GM11168 (cell line): ENCODE results near the gene PDLIM5.
"Not testable (repeated sequence)": the region's sequence is repeated elsewhere in the genome, so short reads cannot be mapped to it uniquely, and the experiment has no call there.

Source experiments
- in situ Hi-C: fragments of 300-500 bp; cut with MboI; formaldehyde crosslinking; loops from one replicate; pipeline ENCODE4 v1.12.0; 2022; ENCODE audit warnings: low sequenced_read_pairs; ENCODE audit not compliant: unreplicated experiment

The PDLIM5 gene

GRCh38 chr4:94486372-94486801, 34.6 kb downstream of the PDLIM5 start:
- in situ Hi-C loops = no loop called here

- in situ Hi-C loops = no loop called here
Measured at GRCh38 chr4:94488670-94489069, 36.9 kb downstream of the PDLIM5 start.

DNA sequence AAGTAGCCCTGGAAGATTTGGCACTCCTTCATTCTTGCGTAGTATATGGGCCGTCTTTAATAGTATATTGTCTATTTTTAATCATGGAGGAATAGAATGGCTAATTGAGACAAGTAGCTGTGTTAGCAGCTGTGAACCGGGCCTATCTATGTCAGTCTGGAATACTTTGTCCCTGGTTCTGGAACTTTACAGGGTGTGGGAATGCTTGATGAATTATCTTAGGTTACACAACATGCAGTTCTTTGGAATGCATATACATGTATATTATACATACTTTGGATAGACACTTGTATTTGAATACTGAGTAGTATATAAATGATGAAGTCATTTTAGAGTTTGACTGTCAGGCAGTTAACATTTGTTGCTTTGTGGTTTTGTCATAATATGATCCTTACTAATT, 37.4 kb downstream of the PDLIM5 start:
- in situ Hi-C loops = no loop called here

DNA sequence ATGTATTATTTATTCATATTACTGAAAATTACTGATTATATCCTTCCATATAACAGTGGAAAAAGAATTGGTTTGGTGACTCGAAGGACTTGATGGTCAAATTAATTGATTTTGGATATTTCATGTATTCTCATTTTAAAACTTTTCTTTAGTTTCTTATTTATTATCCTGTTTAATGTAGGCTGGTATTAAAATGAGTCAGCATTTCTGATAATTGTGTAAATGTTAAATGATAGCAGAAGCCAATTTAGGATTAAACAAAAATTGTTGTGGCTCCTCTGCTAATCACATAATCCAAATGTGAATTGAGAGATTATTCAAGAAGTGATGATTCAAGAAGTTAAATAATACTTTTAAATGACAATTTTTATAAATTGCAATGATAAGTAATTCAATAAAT, 38.7 kb downstream of the PDLIM5 start:
- in situ Hi-C loops = no loop called here

DNA sequence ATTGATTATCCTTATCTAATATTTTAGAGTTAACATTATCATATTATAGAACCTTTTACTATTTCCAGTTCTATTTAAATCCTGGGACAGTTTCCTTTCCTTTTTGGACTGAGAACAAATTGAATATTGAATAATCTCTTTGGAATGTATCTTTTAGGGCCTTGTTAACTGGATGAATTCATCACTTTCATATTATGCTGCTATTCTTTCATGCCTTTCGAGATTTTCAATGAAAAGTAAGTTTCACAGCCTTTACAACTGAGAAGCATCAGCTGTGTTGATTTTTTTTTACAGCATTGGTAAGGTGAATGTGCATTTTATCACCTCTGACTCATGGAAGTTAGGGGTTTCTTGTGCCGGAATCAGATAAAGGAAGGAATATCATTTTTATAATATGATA, 39.6 kb downstream of the PDLIM5 start:
- in situ Hi-C loops = no loop called here

DNA sequence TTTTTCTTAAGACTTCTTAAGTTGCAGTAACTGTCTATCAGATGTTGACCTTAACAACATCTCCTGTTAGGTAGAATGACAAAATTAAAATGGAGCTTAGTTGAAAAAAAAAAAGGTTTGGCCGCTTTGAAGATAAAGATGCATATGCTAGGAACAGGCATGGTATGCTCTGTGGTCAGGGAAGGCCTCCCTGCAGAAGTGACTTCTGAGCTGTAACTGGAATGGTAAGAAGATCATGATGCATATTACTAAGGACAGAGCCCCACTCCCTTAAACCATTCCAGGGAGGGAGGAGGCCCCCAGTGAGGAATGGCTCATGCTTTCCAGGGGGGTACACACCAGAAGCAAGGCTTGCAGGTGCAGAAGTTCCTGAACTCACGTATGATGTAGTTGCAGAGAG, 43.7 kb downstream of the PDLIM5 start:
- in situ Hi-C loops = no loop called here

DNA sequence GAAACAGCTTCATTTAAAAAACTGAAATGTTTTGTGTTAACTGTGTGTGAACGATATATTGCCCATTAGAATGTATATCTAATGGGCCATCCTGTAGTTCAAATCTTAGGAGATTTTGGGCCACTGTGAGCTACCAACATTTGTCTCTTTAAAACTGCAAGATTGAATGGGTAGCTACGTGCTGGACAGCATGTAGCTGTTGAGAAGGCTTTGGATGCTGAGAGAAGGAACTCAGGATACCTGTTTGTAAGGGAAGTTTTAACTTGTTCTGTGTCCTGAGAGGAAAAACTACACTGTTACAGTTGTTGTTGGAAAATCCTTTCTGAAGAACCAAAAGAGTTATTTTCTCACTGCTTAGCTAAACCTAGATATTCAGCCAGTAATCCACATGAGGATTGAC, 45.9 kb downstream of the PDLIM5 start:
- in situ Hi-C loops = no loop called here

DNA sequence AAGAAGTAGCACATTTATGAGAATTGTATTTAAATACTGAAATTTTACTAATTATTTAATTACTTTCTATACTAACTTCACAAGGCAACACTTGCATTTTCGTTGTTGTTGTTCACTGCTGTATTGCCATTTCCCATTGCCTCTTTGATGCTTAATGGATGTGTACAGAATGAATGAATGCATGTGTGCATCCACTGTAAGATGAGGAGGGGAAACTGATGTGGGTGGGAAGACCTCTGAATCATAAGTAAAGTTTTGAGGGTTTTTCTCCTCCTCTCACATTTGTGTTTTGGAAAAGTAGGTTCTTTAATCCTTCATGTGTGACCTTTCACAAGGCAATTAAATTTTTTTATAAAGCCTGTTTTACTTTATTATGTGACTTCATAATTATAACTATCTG, 46.8 kb downstream of the PDLIM5 start:
- in situ Hi-C loops = no loop called here

GRCh38 chr4:94500685-94501084, 48.9 kb downstream of the PDLIM5 start:
- in situ Hi-C loops = no loop called here

GRCh38 chr4:94504545-94504944, 52.8 kb downstream of the PDLIM5 start:
- in situ Hi-C loops = no loop called here

- in situ Hi-C loops = no loop called here
Measured at GRCh38 chr4:94506822-94507221, 55.1 kb downstream of the PDLIM5 start.

- in situ Hi-C loops = no loop called here
Measured at GRCh38 chr4:94507281-94507680, 55.5 kb downstream of the PDLIM5 start.

DNA sequence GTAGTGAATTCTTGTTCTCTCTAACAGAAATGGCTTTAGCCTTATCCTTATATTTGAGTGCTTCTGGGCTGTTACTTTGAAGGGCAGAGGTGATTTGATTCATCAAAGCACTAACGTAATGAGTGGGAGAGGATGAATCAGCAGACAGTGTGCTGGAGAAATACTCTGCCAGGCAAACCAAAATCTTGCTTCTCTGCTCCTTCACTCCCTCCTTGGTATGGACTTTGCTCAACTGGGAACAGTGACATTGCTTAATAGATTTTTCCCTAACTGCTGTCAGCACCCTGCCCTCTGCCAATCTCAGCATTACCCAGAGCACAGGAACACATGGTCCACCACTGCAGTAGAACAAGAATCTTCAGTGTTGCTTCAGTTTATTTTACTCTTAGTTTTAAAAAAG, 56.0 kb downstream of the PDLIM5 start:
- in situ Hi-C loops = no loop called here

DNA sequence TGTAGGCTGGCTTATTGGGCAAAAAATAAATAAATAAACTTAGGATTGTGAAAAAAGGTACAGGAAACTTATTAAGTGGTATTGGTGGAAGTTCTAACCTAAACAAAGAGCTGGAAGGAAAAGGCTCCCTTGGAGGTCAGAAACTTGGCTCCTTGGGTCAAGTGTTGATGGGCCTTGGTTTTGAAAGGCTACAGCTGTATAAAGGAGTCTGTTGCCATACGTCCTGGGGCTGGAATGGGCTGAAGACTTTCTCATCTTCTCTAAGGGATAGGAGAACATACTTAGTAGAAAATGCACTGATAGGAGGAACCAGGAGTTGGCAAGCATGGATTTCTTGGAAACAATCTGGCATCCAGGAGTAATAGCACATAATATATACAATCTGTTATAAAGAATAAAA, 56.6 kb downstream of the PDLIM5 start:
- in situ Hi-C loops = no loop called here

DNA sequence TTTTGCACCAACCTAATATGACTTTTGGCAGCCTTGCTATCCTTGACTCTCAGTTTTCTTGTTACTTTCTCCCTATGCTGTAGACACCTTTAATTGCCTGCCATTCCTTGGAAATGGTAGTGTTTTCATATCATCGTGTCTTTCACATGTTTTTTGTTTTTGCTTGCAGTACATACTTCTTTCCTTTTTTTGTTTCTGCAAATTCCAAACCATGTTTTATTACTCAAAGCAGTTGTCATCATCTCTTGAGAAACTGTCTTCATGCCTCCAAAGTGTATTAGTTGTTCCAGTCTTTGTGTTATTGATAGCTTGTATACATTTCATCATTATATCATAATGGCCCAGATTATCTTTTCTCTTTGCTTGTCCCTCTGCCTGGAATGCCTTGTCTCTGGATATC, 57.1 kb downstream of the PDLIM5 start:
- in situ Hi-C loops = no loop called here

GRCh38 chr4:94511591-94511990, 59.8 kb downstream of the PDLIM5 start:
- in situ Hi-C loops = no loop called here

GRCh38 chr4:94513532-94513931, 61.8 kb downstream of the PDLIM5 start:
- in situ Hi-C loops = not testable (repeated sequence)

DNA sequence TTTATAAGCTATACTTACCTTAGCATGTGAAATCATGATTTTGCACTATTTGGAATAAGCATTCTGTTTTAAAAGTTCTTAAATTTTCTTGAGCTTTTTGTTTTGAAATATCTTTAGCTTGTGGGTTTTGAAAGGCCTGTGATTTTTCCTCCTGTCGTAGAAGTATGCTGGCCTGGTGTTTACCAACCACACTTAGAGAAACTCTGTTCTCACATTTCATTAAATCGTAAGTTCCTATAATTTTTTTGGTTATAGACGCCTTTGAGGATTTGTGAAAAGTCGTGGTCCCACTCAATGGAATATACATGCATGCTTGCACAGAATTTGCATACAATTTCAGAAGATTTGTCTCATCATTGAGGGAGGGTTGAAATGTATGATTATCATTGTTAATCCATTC, 63.6 kb downstream of the PDLIM5 start:
- in situ Hi-C loops = no loop called here

GRCh38 chr4:94516067-94516466, 64.3 kb downstream of the PDLIM5 start:
- in situ Hi-C loops = no loop called here

GRCh38 chr4:94516999-94517398, 65.3 kb downstream of the PDLIM5 start:
- in situ Hi-C loops = no loop called here

- in situ Hi-C loops = no loop called here
Measured at GRCh38 chr4:94517492-94517891, 65.8 kb downstream of the PDLIM5 start.

GRCh38 chr4:94519019-94519418, 67.3 kb downstream of the PDLIM5 start:
- in situ Hi-C loops = no loop called here
